H9 (cell line): ENCODE results near the gene PEPD. TPM values are rescaled to one million over a fixed set of nuclear protein-coding genes. Genes with fewer than 3 reads are reported as not detected.

Experiments
- DNase-seq: peaks from one replicate; pipeline ENCODE4 v3.0.0-alpha.2; 2017
- H2AFZ ChIP-seq: one replicate; pipeline ENCODE4 v1.6.1; 2013; ENCODE audit warnings: mild to moderate bottlenecking, low read length, control low read depth, moderate library complexity
- H2AK5ac ChIP-seq: 2 replicates; pipeline ENCODE4 v1.6.1; 2013; ENCODE audit warnings: low read length, control low read depth, mixed read lengths; ENCODE audit not compliant: insufficient read length
- H2BK120ac ChIP-seq: one replicate; pipeline ENCODE4 v1.6.1; 2013; ENCODE audit warnings: low read depth, mild to moderate bottlenecking, low read length, control low read depth, inconsistent platforms; ENCODE audit not compliant: poor library complexity, severe bottlenecking
- H2BK12ac ChIP-seq: 2 replicates; pipeline ENCODE4 v1.6.1; 2013; ENCODE audit warnings: low read length, control low read depth, mixed read lengths, low read depth; ENCODE audit not compliant: insufficient read length
- H2BK15ac ChIP-seq: 2 replicates; pipeline ENCODE4 v1.6.1; 2013; ENCODE audit warnings: low read depth, low read length, control low read depth
- H2BK20ac ChIP-seq: one replicate; pipeline ENCODE4 v1.6.1; 2013; ENCODE audit warnings: low read depth, mild to moderate bottlenecking, low read length, control low read depth, inconsistent platforms; ENCODE audit not compliant: poor library complexity, severe bottlenecking
- H2BK5ac ChIP-seq: 2 replicates; pipeline ENCODE4 v1.6.1; 2013; ENCODE audit warnings: low read length, control low read depth, mixed read lengths; ENCODE audit not compliant: insufficient read length
- H3K14ac ChIP-seq: 2 replicates; pipeline ENCODE4 v1.6.1; 2013; ENCODE audit warnings: low read length, control low read depth; ENCODE audit not compliant: insufficient read depth
- H3K18ac ChIP-seq: 2 replicates; pipeline ENCODE4 v1.6.1; 2013; ENCODE audit warnings: low read depth, mild to moderate bottlenecking, mixed read lengths, low read length, control low read depth; ENCODE audit not compliant: insufficient read length
- H3K23ac ChIP-seq: 2 replicates; pipeline ENCODE4 v1.6.1; 2013; ENCODE audit warnings: low read length, control low read depth, mixed read lengths, low read depth; ENCODE audit not compliant: insufficient read length
- H3K23me2 ChIP-seq: 2 replicates; pipeline ENCODE4 v1.6.1; 2013; ENCODE audit warnings: low read depth, mild to moderate bottlenecking, mixed read lengths, low read length, control low read depth; ENCODE audit not compliant: insufficient read length, poor library complexity, severe bottlenecking
- H3K27ac ChIP-seq: 2 replicates; pipeline ENCODE4 v1.5.1; 2013; ENCODE audit warnings: low read length, control low read depth, mixed read lengths, low read depth; ENCODE audit not compliant: insufficient read length
- H3K27me3 ChIP-seq: 2 replicates; pipeline ENCODE4 v1.6.1; 2013; ENCODE audit warnings: low read length, control low read depth, inconsistent platforms; ENCODE audit not compliant: insufficient read depth
- H3K4ac ChIP-seq: 2 replicates; pipeline ENCODE4 v1.6.1; 2013; ENCODE audit warnings: low read depth, mild to moderate bottlenecking, control low read depth, inconsistent platforms, low read length, moderate library complexity
- H3K4me1 ChIP-seq: 2 replicates; pipeline ENCODE4 v1.6.1; 2013; ENCODE audit warnings: low read length, control low read depth, inconsistent platforms; ENCODE audit not compliant: insufficient read depth
- H3K4me2 ChIP-seq: 2 replicates; pipeline ENCODE4 v1.6.1; 2013; ENCODE audit warnings: low read length, control low read depth, mixed read lengths; ENCODE audit not compliant: insufficient read length, insufficient read depth
- H3K56ac ChIP-seq: 2 replicates; pipeline ENCODE4 v1.6.1; 2013; ENCODE audit warnings: low read depth, mild to moderate bottlenecking, mixed read lengths, low read length, control low read depth; ENCODE audit not compliant: insufficient read length
- H3K79me1 ChIP-seq: 2 replicates; pipeline ENCODE4 v1.6.1; 2013; ENCODE audit warnings: low read depth, mild to moderate bottlenecking, moderate library complexity, low read length, control low read depth, inconsistent platforms; ENCODE audit not compliant: insufficient read depth, poor library complexity, severe bottlenecking
- H3K79me2 ChIP-seq: 2 replicates; pipeline ENCODE4 v1.6.1; 2013; ENCODE audit warnings: low read length, control low read depth, inconsistent platforms; ENCODE audit not compliant: insufficient read depth
- H3K9ac ChIP-seq: 2 replicates; pipeline ENCODE4 v1.6.1; 2013; ENCODE audit warnings: low read length, control low read depth, mixed read lengths; ENCODE audit not compliant: insufficient read length; ENCODE audit errors: extremely low read depth
- H3K9me3 ChIP-seq: one replicate; pipeline ENCODE4 v1.6.1; 2013; ENCODE audit warnings: low read depth, low read length, inconsistent platforms; ENCODE audit not compliant: control insufficient read depth
- H3T11ph ChIP-seq: one replicate; pipeline ENCODE4 v1.6.1; 2013; ENCODE audit warnings: mild to moderate bottlenecking, low read length, control low read depth, inconsistent platforms
- H4K20me1 ChIP-seq: one replicate; pipeline ENCODE4 v1.6.1; 2013; ENCODE audit not compliant: control insufficient read depth, insufficient read length, insufficient read depth
- H4K5ac ChIP-seq: 2 replicates; pipeline ENCODE4 v1.6.1; 2013; ENCODE audit warnings: low read depth, mild to moderate bottlenecking, mixed read lengths, low read length, control low read depth; ENCODE audit not compliant: insufficient read length
- H4K8ac ChIP-seq: replicated peaks from 2 replicates; pipeline ENCODE4 v1.6.1; 2013; ENCODE audit warnings: low read length, control low read depth, mixed read lengths, low read depth; ENCODE audit not compliant: insufficient read length
- H4K91ac ChIP-seq: 2 replicates; pipeline ENCODE4 v1.6.1; 2013; ENCODE audit warnings: low read depth, mild to moderate bottlenecking, moderate library complexity, mixed read lengths, low read length, control low read depth; ENCODE audit not compliant: insufficient read length
- H3K27ac Mint-ChIP-seq, 3 experiments: 2 replicates in 2 of 3; 3 replicates in 1 of 3; pipeline ENCODE4 v1.8.0; 2020 to 2021; ENCODE audit warnings: mixed read lengths in 3 of 3, mild to moderate bottlenecking in 1 of 3, moderate library complexity in 1 of 3
- H3K27me3 Mint-ChIP-seq: 2 replicates; pipeline ENCODE4 v1.8.0; 2021; ENCODE audit warnings: low read depth, mild to moderate bottlenecking, moderate library complexity, mixed read lengths
- H3K36me3 Mint-ChIP-seq, 3 experiments: 2 replicates in 2 of 3; 3 replicates in 1 of 3; pipeline ENCODE4 v1.8.0; 2020 to 2021; ENCODE audit warnings: low read depth in 3 of 3, mixed read lengths in 3 of 3; ENCODE audit not compliant: insufficient read depth in 1 of 3
- H3K4me1 Mint-ChIP-seq, 2 experiments: 2 replicates each; pipeline ENCODE4 v1.8.0; 2020; ENCODE audit warnings: mixed read lengths in 2 of 2
- H3K4me3 Mint-ChIP-seq, 2 experiments: 2 replicates in 1 of 2; 3 replicates in 1 of 2; pipeline ENCODE4 v1.8.0; 2020 to 2021; ENCODE audit warnings: mild to moderate bottlenecking in 2 of 2, mixed read lengths in 2 of 2, moderate library complexity in 1 of 2
- H3K9me3 Mint-ChIP-seq, 2 experiments: 2 replicates in 1 of 2; 3 replicates in 1 of 2; pipeline ENCODE4 v1.8.0; 2020; ENCODE audit warnings: mild to moderate bottlenecking in 2 of 2, mixed read lengths in 2 of 2, moderate library complexity in 1 of 2
- CTCF ChIP-seq: fragments of 200-600 bp; sonication (generic); conservative IDR thresholded peaks from 3 replicates; pipeline ENCODE4 v1.8.0; 2021; ENCODE audit warnings: antibody characterized with exemption, mild to moderate bottlenecking
- WGBS: extraction: QIAGEN DNeasy Blood & Tissue Kit; methylation state at CpG from one replicate; pipeline ENCODE4 v1.1.7; 2013; ENCODE audit warnings: missing lambda C conversion rate, low lambda C conversion rate, mixed read lengths; ENCODE audit not compliant: insufficient read length; ENCODE audit errors: extremely low coverage; 5-methylcytosine and 5-hydroxymethylcytosine counted together
- total RNA-seq: library from RNA; stranded (reverse); gene quantifications from 2 replicates; pipeline ENCODE4 v1.2.1, GENCODE V29; 2021

Gene PEPD
- total RNA-seq, 1 experiment from 2014 or later: 52.8 TPM

GRCh38 chr19:33564836-33565338, 43.3 kb upstream of the PEPD start:
- Histone ChIP-seq H2BK15ac (no peak overlapping the region), H2BK20ac (no peak overlapping the region), H2BK12ac (no peak overlapping the region), H4K5ac (no peak overlapping the region), H4K20me1 (no peaks in the 10 kb centered on the region), H3K18ac (no peak overlapping the region), H2AFZ (no peak overlapping the region), H2BK5ac (no peak overlapping the region), H3K23me2 (no peaks in the 10 kb centered on the region), H3K4ac (no peak overlapping the region), H3K9ac (no peak overlapping the region), H3T11ph (no peak overlapping the region), H4K91ac (no peak overlapping the region), H2BK120ac (no peak overlapping the region), H4K8ac (no peak overlapping the region), H3K27me3 (no peaks in the 10 kb centered on the region), H3K4me2 (no peak overlapping the region), H3K79me2 (no peaks in the 10 kb centered on the region), H3K27ac (no peak overlapping the region), H3K9me3 (no peaks in the 10 kb centered on the region), H3K79me1 (no peaks in the 10 kb centered on the region), H3K56ac (no peak overlapping the region), H3K4me1 (no peaks in the 10 kb centered on the region; the same call in 1 of the 2 replicates), H3K23ac (no peak overlapping the region), H2AK5ac (no peak overlapping the region), H3K14ac (no peak overlapping the region)
- Mint-ChIP-seq H3K4me1 (peaks cover 34 to 40% of the 10 kb centered on the region in 2 experiments), H3K27me3 (peaks cover 6% of the 10 kb centered on the region), H3K9me3 (no peaks in the 10 kb centered on the region), H3K27ac (no peak overlapping the region), H3K36me3 (no peaks in the 10 kb centered on the region), H3K4me3 (no peak overlapping the region)
- WGBS: no CpG with 5 or more reads among the region's 6 CpGs
- TF ChIP-seq CTCF: no peak
- DNase-seq: peak; percentile 25
